ENCODE measurements around the gene SRSF5. TPM values are rescaled to one million over a fixed set of nuclear protein-coding genes. Genes with fewer than 3 reads are reported as not detected.
A peak's percentile ranks its signal among the peaks of the same experiment; 100 is the strongest.

The SRSF5 gene
- total and polyA plus RNA-seq, 2 of the 13 experiments (the other 11 are each of a cell fraction or from before 2014, with no cell fraction given): 189 to 277 TPM

- no peak for TF ChIP-seq SNAPC4 (CRISPR knock-in tag; IDR thresholded peaks at IDR 0.05)
- peak; percentile 99 for TF ChIP-seq ZNF644 (CRISPR knock-in tag; IDR thresholded peaks at IDR 0.05; ENCODE audit: low read depth)
- TF ChIP-seq GRHL1 (CRISPR knock-in tag; conservative IDR thresholded peaks at IDR 0.05): no peak
- TF ChIP-seq ZNF468 (CRISPR knock-in tag; IDR thresholded peaks at IDR 0.05): no peak
- no peak for TF ChIP-seq ZSCAN30 (CRISPR knock-in tag; IDR thresholded peaks at IDR 0.05)
- TF ChIP-seq ZNF605 (CRISPR knock-in tag; IDR thresholded peaks at IDR 0.05): peak; percentile 68; the same call in 1 of the 2 replicates
- 0 out of 2 replicates have a peak, but pooled peaks have one; percentile 41 for TF ChIP-seq DNMT1 (CRISPR knock-in tag; IDR thresholded peaks at IDR 0.05)
- TF ChIP-seq KMT2A (CRISPR knock-in tag; IDR thresholded peaks at IDR 0.05): no peak
- no peak for TF ChIP-seq REL (CRISPR knock-in tag; conservative IDR thresholded peaks at IDR 0.05)
These were observed 26.0 kb downstream of the SRSF5 start (continued) for GRCh38 chr14:69792887-69793421.

All from HepG2 (cell line).